K562 (cell line): ENCODE results near the gene ENTREP1. TPM values are rescaled to one million over a fixed set of nuclear protein-coding genes. Genes with fewer than 3 reads are reported as not detected.

Experiments
- ATAC-seq: fragments of 200-7000 bp; cut with Tn5 transposase; 3 replicates; pipeline ENCODE4 v1.9.1; 2020; ENCODE audit warnings: moderate library complexity
- BruUV-seq: library from RNA; stranded (reverse); fragments of 400-500 nt; replicated peaks from 2 replicates; lab custom pipeline; 2021; lab: Mats Ljungman, UMichigan
- CTCF ChIA-PET: fragments of 300-600 bp; formaldehyde crosslinking; extraction: SDS; loops from one replicate; lab custom pipeline; 2021; ENCODE audit warnings: low intra/inter-chr PET ratio; lab: Yijun Ruan, JAX
- POLR2A ChIA-PET: fragments of 300-600, 350-650 bp; sonication (Branson Sonifier 250); formaldehyde crosslinking; extraction: SDS; loops from one replicate; lab custom pipeline; 2021; ENCODE audit warnings: antibody characterized with exemption, inconsistent platforms; lab: Yijun Ruan, JAX
- DNase-seq, 4 experiments: peaks; one replicate each; pipeline versions ENCODE4 v3.0.0 to v3.0.0-alpha.2; 2011 to 2018; ENCODE audit warnings: low spot score in 3 of 4, mixed read lengths in 3 of 4; ENCODE audit errors: extremely low read depth in 1 of 4
- FAIRE-seq: peaks from 2 replicates; lab custom pipeline; 2011; peaks lifted over from hg19 to GRCh38; lab: Jason Lieb, UNC
- H2AFZ ChIP-seq: 2 replicates; pipeline ENCODE4 v1.6.0; 2011; ENCODE audit warnings: low read depth, low read length, control low read depth, inconsistent platforms
- H3K27ac ChIP-seq: fragments of 200-600 bp; 3 replicates; pipeline ENCODE4 v1.8.0; 2011; ENCODE audit warnings: low read depth, mild to moderate bottlenecking, control low read depth, inconsistent platforms, low read length, moderate library complexity, mixed read lengths; ENCODE audit errors: extremely low read depth
- H3K27me3 ChIP-seq, 2 experiments: fragments of 300-600 bp in 1 of 2; 2 replicates in 1 of 2; 3 replicates in 1 of 2; pipeline versions ENCODE4 v1.6.0 to v1.8.0; 2011; ENCODE audit warnings: inconsistent platforms in 2 of 2, low read length in 2 of 2, mild to moderate bottlenecking in 1 of 2, mixed read lengths in 1 of 2, moderate library complexity in 1 of 2; ENCODE audit not compliant: control insufficient read depth in 2 of 2, insufficient read depth in 2 of 2
- H3K36me3 ChIP-seq: fragments of 300-600 bp; 3 replicates; pipeline ENCODE4 v1.8.0; 2011; ENCODE audit warnings: mild to moderate bottlenecking, low read length, inconsistent platforms; ENCODE audit not compliant: control insufficient read depth, insufficient read depth
- H3K4me1 ChIP-seq, 2 experiments: fragments of 200-600 bp in 1 of 2; replicated peaks in 1 of 2; 2 replicates in 1 of 2; 3 replicates in 1 of 2; pipeline versions ENCODE4 v1.5.1 to v1.8.0; 2011; ENCODE audit warnings: inconsistent platforms in 2 of 2, low read length in 2 of 2, mild to moderate bottlenecking in 1 of 2, mixed read lengths in 1 of 2, moderate library complexity in 1 of 2; ENCODE audit not compliant: control insufficient read depth in 2 of 2, insufficient read depth in 2 of 2
- H3K4me2 ChIP-seq: 2 replicates; pipeline ENCODE4 v1.6.1; 2011; ENCODE audit warnings: low read length, control low read depth, inconsistent platforms, mixed read lengths; ENCODE audit not compliant: insufficient read depth
- H3K4me3 ChIP-seq: fragments of 200-600 bp; sonication (generic), shearing (Covaris generic); 2 replicates; pipeline ENCODE4 v1.5.1; 2016; ENCODE audit warnings: control low read depth, inconsistent platforms
- H3K79me2 ChIP-seq: fragments of 200-600 bp; 3 replicates; pipeline ENCODE4 v1.8.0; 2011; ENCODE audit warnings: low read length, inconsistent platforms; ENCODE audit not compliant: control insufficient read depth, insufficient read depth
- H3K9ac ChIP-seq, 2 experiments: 2 replicates each; pipeline versions ENCODE4 v1.6.0 to v1.6.1; 2011; ENCODE audit warnings: low read depth in 2 of 2, low read length in 2 of 2, control low read depth in 1 of 2, inconsistent platforms in 1 of 2, mild to moderate bottlenecking in 1 of 2, mixed read lengths in 1 of 2; ENCODE audit not compliant: insufficient read depth in 1 of 2
- H3K9me1 ChIP-seq: one replicate; pipeline ENCODE4 v1.6.0; 2011; ENCODE audit warnings: inconsistent platforms, mild to moderate bottlenecking, low read length, moderate library complexity; ENCODE audit not compliant: control insufficient read depth, insufficient read depth
- H3K9me3 ChIP-seq: replicated peaks from 2 replicates; pipeline ENCODE4 v1.5.1; 2011; ENCODE audit warnings: low read depth, low read length, inconsistent platforms; ENCODE audit not compliant: control insufficient read depth, insufficient read depth
- H4K20me1 ChIP-seq: replicated peaks from 2 replicates; pipeline ENCODE4 v1.6.1; 2011; ENCODE audit warnings: low read length, inconsistent platforms, mixed read lengths; ENCODE audit not compliant: control insufficient read depth, insufficient read depth
- BCOR ChIP-seq: fragments of 450-650 bp; IDR thresholded peaks from 2 replicates; pipeline ENCODE4 v1.6.1; 2016
- ELF1 ChIP-seq: fragments of 200-800 bp; sonication (Bioruptor generic); IDR thresholded peaks from 2 replicates; pipeline ENCODE4 v1.6.1; 2016; ENCODE audit warnings: missing genetic modification characterization, missing compliant biosample characterization
- MAFK ChIP-seq: IDR thresholded peaks from 2 replicates; pipeline ENCODE4 v1.6.1; 2011; ENCODE audit warnings: low read length, improper control_type of control experiment
- NCOR1 ChIP-seq: fragments of 450-650 bp; IDR thresholded peaks from 2 replicates; pipeline ENCODE4 v1.6.1; 2016; ENCODE audit warnings: mild to moderate bottlenecking, moderate library complexity
- NR1H2 ChIP-seq: sonication (generic); formaldehyde crosslinking; IDR thresholded peaks from 2 replicates; pipeline ENCODE4 v1.4.0; 2020; ENCODE audit warnings: mild to moderate bottlenecking, missing genetic modification reagents
- ZNF121 ChIP-seq: sonication (generic); formaldehyde crosslinking; conservative IDR thresholded peaks from 2 replicates; pipeline ENCODE4 v1.8.0; 2022; ENCODE audit warnings: missing genetic modification reagents
- ZNF23 ChIP-seq: fragments of 250-450 bp; sonication (Bioruptor Pico); IDR thresholded peaks from 2 replicates; pipeline ENCODE4 v1.4.0; 2020; ENCODE audit warnings: mild to moderate bottlenecking
- whole genome bisulfite sequencing: fragments of 100-300 bp; shearing (Covaris generic); methylation state at CpG from one replicate; pipeline ENCODE4 v1.1.6; 2016; ENCODE audit warnings: low coverage, mixed read lengths; ENCODE audit not compliant: insufficient coverage; ENCODE audit errors: missing lambda C conversion rate; 5-methylcytosine and 5-hydroxymethylcytosine counted together
- in situ Hi-C: fragments of 300-500 bp; cut with MboI; formaldehyde crosslinking; loops from 4 replicates; pipeline ENCODE4 v1.15.0; 2018; ENCODE audit warnings: inconsistent platforms, mixed read lengths
- intact Hi-C: fragments of 100-400 bp; cut with micrococcal nuclease; formaldehyde crosslinking; loops from 2 replicates; pipeline ENCODE4 v1.14.2; 2022
- polyA plus RNA-seq, 8 experiments: library from polyadenylated mRNA; depleted of rRNA in 4 of 8; stranded (reverse) in 5 of 8; unstranded in 3 of 8; fragments of >200 nt; fragmentation: Nextera tagmentation in 2 of 8; fragmentation: Illumina TruSeq in 1 of 8; extraction: Ambion mirVana in 2 of 8; extraction: Trizol in 1 of 8; gene quantifications; 2 replicates each; pipeline versions ENCODE4 v1.2.1 to v1.2.3, GENCODE V29; 2011 to 2014; ENCODE audit warnings: inconsistent platforms in 1 of 8, missing spikeins in 1 of 8
- total RNA-seq, 7 experiments: library from RNA; depleted of rRNA in 6 of 7; stranded (reverse); fragments of >200 nt in 6 of 7; fragmentation: Illumina TruSeq in 2 of 7; extraction: Trizol in 2 of 7; gene quantifications; 2 replicates each; pipeline versions ENCODE4 v1.2.1 to v1.2.3, GENCODE V29; 2011 to 2021; ENCODE audit warnings: low replicate concordance in 1 of 7
- TF ChIP-seq, protein P1 (sequence below): fragments of 250-450 bp; sonication (Bioruptor Pico); IDR thresholded peaks from 2 replicates; pipeline ENCODE4 v1.5.0; 2021; ENCODE audit warnings: mild to moderate bottlenecking, borderline replicate concordance

ENTREP1 gene
- total and polyA plus RNA-seq, 9 of the 15 experiments (the other 6 are each of a cell fraction or from before 2014, with no cell fraction given): not detected

DNA sequence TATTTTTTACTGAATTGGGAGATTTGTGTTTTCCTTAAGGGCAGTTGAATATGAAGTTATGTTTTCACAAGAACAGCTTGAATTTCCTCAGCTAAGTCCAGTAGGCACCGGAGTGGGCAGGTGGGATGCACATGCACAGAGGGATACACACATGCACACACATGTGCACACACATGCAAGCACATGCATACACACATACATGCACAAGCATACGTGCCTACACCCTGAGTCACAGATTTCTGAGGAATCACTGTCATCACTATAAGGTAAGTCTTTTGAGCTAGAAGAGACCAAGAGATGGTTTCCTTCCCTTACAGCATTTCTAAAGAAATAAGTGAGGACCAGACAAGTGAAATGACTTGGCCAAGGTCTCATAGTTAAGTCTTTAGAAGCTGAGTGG, 8.7 kb downstream of the ENTREP1 start:
- no peaks in the 10 kb centered on the region for H4K20me1 ChIP-seq
- H3K79me2 ChIP-seq: no peaks in the 10 kb centered on the region
- TF ChIP-seq BCOR: no peak
- no peak for TF ChIP-seq MAFK
- TF ChIP-seq ZNF23: no peak
- no peak for TF ChIP-seq NCOR1
- TF ChIP-seq ZNF121 (CRISPR knock-in tag): no peak
- no peak for TF ChIP-seq NR1H2
- no peak for TF ChIP-seq ELF1 (tag)
- TF ChIP-seq, protein P1, sequence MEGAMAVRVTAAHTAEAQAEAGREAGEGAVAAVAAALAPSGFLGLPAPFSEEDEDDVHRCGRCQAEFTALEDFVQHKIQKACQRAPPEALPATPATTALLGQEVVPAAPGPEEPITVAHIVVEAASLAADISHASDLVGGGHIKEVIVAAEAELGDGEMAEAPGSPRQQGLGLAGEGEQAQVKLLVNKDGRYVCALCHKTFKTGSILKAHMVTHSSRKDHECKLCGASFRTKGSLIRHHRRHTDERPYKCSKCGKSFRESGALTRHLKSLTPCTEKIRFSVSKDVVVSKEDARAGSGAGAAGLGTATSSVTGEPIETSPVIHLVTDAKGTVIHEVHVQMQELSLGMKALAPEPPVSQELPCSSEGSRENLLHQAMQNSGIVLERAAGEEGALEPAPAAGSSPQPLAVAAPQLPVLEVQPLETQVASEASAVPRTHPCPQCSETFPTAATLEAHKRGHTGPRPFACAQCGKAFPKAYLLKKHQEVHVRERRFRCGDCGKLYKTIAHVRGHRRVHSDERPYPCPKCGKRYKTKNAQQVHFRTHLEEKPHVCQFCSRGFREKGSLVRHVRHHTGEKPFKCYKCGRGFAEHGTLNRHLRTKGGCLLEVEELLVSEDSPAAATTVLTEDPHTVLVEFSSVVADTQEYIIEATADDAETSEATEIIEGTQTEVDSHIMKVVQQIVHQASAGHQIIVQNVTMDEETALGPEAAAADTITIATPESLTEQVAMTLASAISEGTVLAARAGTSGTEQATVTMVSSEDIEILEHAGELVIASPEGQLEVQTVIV (CRISPR knock-in tag): no peak
- H3K4me1 ChIP-seq: no peaks in the 10 kb centered on the region
- in situ Hi-C loops: no loop called here
- intact Hi-C loops: no loop called here
- H2AFZ ChIP-seq: no peak overlapping the region
- H3K4me3 ChIP-seq: no peak overlapping the region
- no peaks in the 10 kb centered on the region for H3K9me1 ChIP-seq
- no peaks in the 10 kb centered on the region for H3K36me3 ChIP-seq
- no peak overlapping the region for H3K27ac ChIP-seq
- FAIRE-seq: no peak
- 0% methylated on average over 2 of the region's 2 CpGs for WGBS
- ChIA-PET CTCF (no interaction called here), POLR2A (no interaction called here)
- no peak overlapping the region for H3K9ac ChIP-seq
- DNase-seq: no peak
- no TSS peak for BruUV-seq
- no peaks in the 10 kb centered on the region for H3K9me3 ChIP-seq
- no peak overlapping the region for H3K4me2 ChIP-seq
- no peak for ATAC-seq
- peaks cover 0 to 4% of the 10 kb centered on the region in 2 experiments; a peak in 2 of 5 replicates for H3K27me3 ChIP-seq
